ENCODE results near the gene SFRP2.

GRCh38 chr4:153798901-153799693 is 10.2 kb upstream of the SFRP2 start:
- TF ChIP-seq GABPA (IDR thresholded peaks at IDR 0.05; ENCODE audit: low read depth) (no peak), NR2F1 (conservative IDR thresholded peaks at IDR 0.05) (no peak), POLR2A (IDR thresholded peaks at IDR 0.05; ENCODE audit: low read depth, low read length) (no peak), SIN3A (IDR thresholded peaks at IDR 0.05; ENCODE audit: low read depth, low read length) (no peak), CTCF (IDR thresholded peaks at IDR 0.05 in 2 of 3, conservative IDR thresholded peaks at IDR 0.05 in 1 of 3; ENCODE audit: control insufficient read depth in 2 of 3, extremely low read depth in 1 of 3, insufficient read depth in 1 of 3, low read depth in 3 of 3, low read length in 3 of 3) (no peak), EZH2 (IDR thresholded peaks at IDR 0.05; ENCODE audit: borderline replicate concordance, control insufficient read depth, low read depth, low read length) (no peak), ZNF274 (IDR thresholded peaks at IDR 0.05; ENCODE audit: insufficient read depth, insufficient read length) (no peak), CREB1 (IDR thresholded peaks at IDR 0.05; ENCODE audit: low read depth) (no peak), POLR2AphosphoS5 (IDR thresholded peaks at IDR 0.05; ENCODE audit: low read length) (no peak)
